H1 (cell line): ENCODE results near the gene SPINT2. TPM values are rescaled to one million over a fixed set of nuclear protein-coding genes. Genes with fewer than 3 reads are reported as not detected.

Experiments
- CTCF ChIA-PET: fragments of 300-600 bp; sonication (Branson Sonifier 250); formaldehyde crosslinking; loops from one replicate; lab custom pipeline; 2021; ENCODE audit not compliant: partially characterized antibody; lab: Charles Lee
- POLR2A ChIA-PET: fragments of 300-600 bp; sonication (Branson Sonifier 250); formaldehyde crosslinking; loops from one replicate; lab custom pipeline; 2021; ENCODE audit warnings: inconsistent platforms; ENCODE audit not compliant: partially characterized antibody; lab: Charles Lee
- DNase-seq, 2 experiments: peaks; one replicate each; pipeline versions ENCODE4 v3.0.0 to v3.0.0-alpha.2; 2010 to 2022; ENCODE audit warnings: low spot score in 2 of 2, low read depth in 1 of 2, mixed read lengths in 1 of 2
- FAIRE-seq: peaks from 2 replicates; lab custom pipeline; 2011; peaks lifted over from hg19 to GRCh38; lab: Jason Lieb, UNC
- H2AFZ ChIP-seq: 2 replicates; pipeline ENCODE4 v1.8.1; 2012; ENCODE audit warnings: low read length, inconsistent platforms
- H2AK5ac ChIP-seq: 2 replicates; pipeline ENCODE4 v1.6.1; 2013; ENCODE audit warnings: low read depth, low read length
- H2BK120ac ChIP-seq: replicated peaks from 2 replicates; pipeline ENCODE3; 2013; ENCODE audit warnings: low read depth, low read length, inconsistent platforms
- H2BK12ac ChIP-seq: 2 replicates; pipeline ENCODE4 v1.6.1; 2013; ENCODE audit warnings: low read depth, low read length
- H2BK15ac ChIP-seq: 2 replicates; pipeline ENCODE4 v1.6.1; 2013; ENCODE audit warnings: low read length
- H2BK20ac ChIP-seq: 2 replicates; pipeline ENCODE4 v1.6.1; 2013; ENCODE audit warnings: low read length
- H2BK5ac ChIP-seq: 2 replicates; pipeline ENCODE4 v1.6.1; 2013; ENCODE audit warnings: low read depth, low read length
- H3K14ac ChIP-seq: 2 replicates; pipeline ENCODE4 v1.6.1; 2013; ENCODE audit warnings: inconsistent platforms; ENCODE audit not compliant: insufficient read length
- H3K18ac ChIP-seq: 2 replicates; pipeline ENCODE4 v1.6.1; 2013; ENCODE audit warnings: low read length; ENCODE audit errors: extremely low read depth
- H3K23ac ChIP-seq: 2 replicates; pipeline ENCODE4 v1.6.1; 2013; ENCODE audit warnings: inconsistent platforms; ENCODE audit not compliant: insufficient read length
- H3K23me2 ChIP-seq: 2 replicates; pipeline ENCODE4 v1.6.1; 2013; ENCODE audit warnings: low read depth, low read length
- H3K27ac ChIP-seq: 2 replicates; pipeline ENCODE4 v1.6.1; 2011; ENCODE audit warnings: low read depth, low read length, inconsistent platforms
- H3K27me3 ChIP-seq, 4 experiments: replicated peaks in 1 of 4; 1 replicate in 1 of 4; 2 replicates in 3 of 4; pipeline versions ENCODE4 v1.6.1 to v1.8.1; 2011 to 2013; ENCODE audit warnings: low read length in 3 of 4, mild to moderate bottlenecking in 3 of 4, inconsistent platforms in 2 of 4, mixed read lengths in 2 of 4, moderate library complexity in 1 of 4; ENCODE audit not compliant: control insufficient read depth in 3 of 4, insufficient read depth in 3 of 4; ENCODE audit errors: extremely low read depth in 1 of 4
- H3K36me3 ChIP-seq, 4 experiments: 2 replicates each; pipeline versions ENCODE4 v1.6.1 to v1.8.1; 2011 to 2013; ENCODE audit warnings: mild to moderate bottlenecking in 4 of 4, low read length in 3 of 4, moderate library complexity in 2 of 4, control low read depth in 1 of 4, inconsistent platforms in 1 of 4; ENCODE audit not compliant: insufficient read depth in 4 of 4, control insufficient read depth in 2 of 4
- H3K4ac ChIP-seq: replicated peaks from 2 replicates; pipeline ENCODE3; 2013; ENCODE audit warnings: low read length, low read depth, mixed read lengths, inconsistent platforms; ENCODE audit not compliant: insufficient read length
- H3K4me1 ChIP-seq, 4 experiments: replicated peaks in 1 of 4; 1 replicate in 1 of 4; 2 replicates in 3 of 4; pipeline versions ENCODE4 v1.6.1 to v1.8.1; 2011 to 2013; ENCODE audit warnings: low read length in 3 of 4, inconsistent platforms in 2 of 4, mixed read lengths in 1 of 4; ENCODE audit not compliant: insufficient read depth in 4 of 4, control insufficient read depth in 3 of 4
- H3K4me2 ChIP-seq, 2 experiments: 2 replicates each; pipeline versions ENCODE4 v1.6.1 to v1.8.1; 2011 to 2013; ENCODE audit warnings: low read depth in 2 of 2, low read length in 2 of 2, control low read depth in 1 of 2, inconsistent platforms in 1 of 2, mild to moderate bottlenecking in 1 of 2; ENCODE audit not compliant: insufficient read depth in 1 of 2
- H3K4me3 ChIP-seq, 4 experiments: fragments of 200-600, 300-600 bp in 1 of 4; sonication (generic), shearing (Covaris generic), sonication (Bioruptor Twin) in 1 of 4; 2 replicates each; pipeline versions ENCODE4 v1.5.1 to v1.8.1; 2011 to 2016; ENCODE audit warnings: low read length in 4 of 4, low read depth in 3 of 4, control low read depth in 2 of 4, inconsistent platforms in 2 of 4, mild to moderate bottlenecking in 2 of 4, mixed read lengths in 1 of 4, moderate library complexity in 1 of 4; ENCODE audit not compliant: insufficient read depth in 2 of 4; ENCODE audit errors: extremely low read depth in 1 of 4
- H3K56ac ChIP-seq: replicated peaks from 2 replicates; pipeline ENCODE3; 2013; ENCODE audit warnings: low read depth, mild to moderate bottlenecking, mixed read lengths, low read length, inconsistent platforms; ENCODE audit not compliant: insufficient read length
- H3K79me1 ChIP-seq: 2 replicates; pipeline ENCODE4 v1.6.1; 2013; ENCODE audit warnings: low read depth, low read length, control low read depth
- H3K79me2 ChIP-seq, 2 experiments: 2 replicates each; pipeline versions ENCODE4 v1.6.1 to v1.8.1; 2012 to 2013; ENCODE audit warnings: low read length in 2 of 2, mild to moderate bottlenecking in 2 of 2, inconsistent platforms in 1 of 2; ENCODE audit not compliant: insufficient read depth in 2 of 2, control insufficient read depth in 1 of 2
- H3K9ac ChIP-seq, 4 experiments: replicated peaks in 1 of 4; 1 replicate in 1 of 4; 2 replicates in 3 of 4; pipeline versions ENCODE4 v1.6.1 to v1.8.1; 2011 to 2013; ENCODE audit warnings: low read depth in 3 of 4, low read length in 3 of 4, control low read depth in 2 of 4, mild to moderate bottlenecking in 2 of 4, moderate library complexity in 2 of 4, inconsistent platforms in 1 of 4; ENCODE audit errors: extremely low read depth in 1 of 4
- H3K9me3 ChIP-seq, 2 experiments: 2 replicates each; pipeline versions ENCODE4 v1.6.1 to v1.8.1; 2012 to 2013; ENCODE audit warnings: mild to moderate bottlenecking in 2 of 2, moderate library complexity in 2 of 2, control low read depth in 1 of 2, inconsistent platforms in 1 of 2, low read depth in 1 of 2, low read length in 1 of 2, mixed read lengths in 1 of 2; ENCODE audit not compliant: insufficient read depth in 2 of 2
- H4K20me1 ChIP-seq, 2 experiments: replicated peaks in 1 of 2; 2 replicates each; pipeline versions ENCODE3 to v1.8.1; 2011 to 2013; ENCODE audit warnings: inconsistent platforms in 2 of 2, low read length in 2 of 2, mild to moderate bottlenecking in 1 of 2; ENCODE audit not compliant: insufficient read depth in 2 of 2, control insufficient read depth in 1 of 2
- H4K5ac ChIP-seq: 2 replicates; pipeline ENCODE4 v1.6.1; 2013; ENCODE audit warnings: low read length, low read depth, mixed read lengths, inconsistent platforms; ENCODE audit not compliant: insufficient read length
- H4K8ac ChIP-seq: 2 replicates; pipeline ENCODE4 v1.8.0; 2013; ENCODE audit warnings: mild to moderate bottlenecking, moderate library complexity, low read length, inconsistent platforms; ENCODE audit not compliant: insufficient read depth; ENCODE audit errors: extremely low read depth
- H4K91ac ChIP-seq: replicated peaks from 2 replicates; pipeline ENCODE3; 2013; ENCODE audit warnings: low read length, mixed read lengths, inconsistent platforms; ENCODE audit not compliant: insufficient read length
- ASH2L ChIP-seq: fragments of 200-600, 300-600 bp; sonication (generic); IDR thresholded peaks from one replicate; pipeline ENCODE4 v1.7.1; 2017; ENCODE audit warnings: low read length
- ATF3 ChIP-seq: IDR thresholded peaks from 2 replicates; pipeline ENCODE4 v1.6.1; 2011; ENCODE audit warnings: low read depth, mild to moderate bottlenecking, low read length; ENCODE audit not compliant: insufficient read depth
- BACH1 ChIP-seq: IDR thresholded peaks from 2 replicates; pipeline ENCODE4 v1.6.1; 2012; ENCODE audit warnings: low read length, improper control_type of control experiment
- E2F6 ChIP-seq: IDR thresholded peaks from 2 replicates; pipeline ENCODE4 v1.6.1; 2012; ENCODE audit warnings: inconsistent platforms
- EZH2 ChIP-seq: fragments of 200-600 bp; sonication (generic); IDR thresholded peaks from 2 replicates; pipeline ENCODE4 v1.7.1; 2012; ENCODE audit warnings: low read depth, mild to moderate bottlenecking, moderate library complexity, low read length, inconsistent platforms; ENCODE audit not compliant: severe bottlenecking
- GABPA ChIP-seq: IDR thresholded peaks from 2 replicates; pipeline ENCODE4 v1.6.1; 2011; ENCODE audit warnings: mild to moderate bottlenecking, low read length, moderate library complexity, borderline replicate concordance; ENCODE audit not compliant: insufficient read depth
- KDM4A ChIP-seq: IDR thresholded peaks from one replicate; pipeline ENCODE4 v1.7.1; 2012; ENCODE audit warnings: low read depth, mild to moderate bottlenecking, moderate library complexity, low read length, inconsistent platforms; ENCODE audit not compliant: severe bottlenecking
- KDM5A ChIP-seq: fragments of 200-600 bp; IDR thresholded peaks from 2 replicates; pipeline ENCODE4 v1.7.1; 2012; ENCODE audit warnings: mild to moderate bottlenecking, low read length, inconsistent platforms, mixed read lengths
- NANOG ChIP-seq: IDR thresholded peaks from 2 replicates; pipeline ENCODE4 v1.6.1; 2011; ENCODE audit warnings: low read length, low read depth, mild to moderate bottlenecking, inconsistent platforms; ENCODE audit not compliant: insufficient read depth, poor library complexity, severe bottlenecking
- WGBS, 2 experiments: shearing (Covaris generic) in 1 of 2; methylation state at CpG; one replicate each; pipeline versions ENCODE4 v1.1.6 to v1.1.7; 2013 to 2015; ENCODE audit warnings: low lambda C conversion rate in 2 of 2, mixed read lengths in 2 of 2, inconsistent platforms in 1 of 2, low coverage in 1 of 2, missing lambda C conversion rate in 1 of 2; ENCODE audit not compliant: insufficient replicate concordance in 2 of 2, insufficient coverage in 1 of 2, insufficient read length in 1 of 2; ENCODE audit errors: extremely low coverage in 1 of 2, missing lambda C conversion rate in 1 of 2; 5-methylcytosine and 5-hydroxymethylcytosine counted together
- polyA plus RNA-seq, 7 experiments: library from polyadenylated mRNA; depleted of rRNA in 3 of 7; stranded (reverse) in 5 of 7; unstranded in 2 of 7; fragments of >200 nt in 5 of 7; fragments of 200-250 nt in 2 of 7; gene quantifications; 1 replicate in 5 of 7; 2 replicates in 1 of 7; 4 replicates in 1 of 7; pipeline versions ENCODE4 v1.2.1 to v1.2.3, GENCODE V29; 2011 to 2013; ENCODE audit warnings: missing spikeins in 2 of 7, mixed read lengths in 2 of 7
- total RNA-seq: library from RNA; stranded (reverse); fragmentation: NEBNext Ultra II Directional; extraction: Animal tissue kit (Norgen Biotek cat#: 25700); gene quantifications from 2 replicates; pipeline ENCODE4 v1.2.1, GENCODE V29; 2021

The SPINT2 gene
- total and polyA plus RNA-seq, 2 of the 8 experiments (the other 6 are each of a cell fraction or from before 2014, with no cell fraction given): 294 to 296 TPM

GRCh38 chr19:38273499-38273898 lies 9.1 kb downstream of the SPINT2 start:
- Histone ChIP-seq H3K56ac (no peak overlapping the region), H3K36me3 (peaks cover 0 to 4% (median 2%) of the 10 kb centered on the region in 4 experiments; a peak in 1 of 8 replicates), H2BK5ac (no peak overlapping the region), H3K9ac (no peak overlapping the region), H3K79me1 (peaks cover 18% of the 10 kb centered on the region), H3K18ac (no peak overlapping the region), H3K23ac (no peak overlapping the region), H3K14ac (no peak overlapping the region), H4K5ac (no peak overlapping the region), H3K27ac (no peak overlapping the region), H3K27me3 (no peaks in the 10 kb centered on the region), H4K91ac (no peak overlapping the region), H2BK120ac (no peak overlapping the region), H3K4me3 (no peak overlapping the region), H2AK5ac (no peak overlapping the region), H3K4me1 (no peaks in the 10 kb centered on the region; a peak in 1 of 7 replicates), H3K4ac (no peak overlapping the region), H3K79me2 (peaks cover 16 to 93% of the 10 kb centered on the region in 2 experiments), H2BK20ac (no peak overlapping the region), H2AFZ (no peak overlapping the region), H3K9me3 (no peaks in the 10 kb centered on the region), H3K4me2 (no peak overlapping the region), H2BK15ac (no peak overlapping the region), H2BK12ac (no peak overlapping the region), H3K23me2 (no peaks in the 10 kb centered on the region), H4K8ac (no peak overlapping the region), H4K20me1 (peaks cover 15 to 20% of the 10 kb centered on the region in 2 experiments)
- FAIRE-seq (no peak), DNase-seq (no peak)
- ChIA-PET CTCF (interaction anchor here (0.9 to 8.6 kb wide), 2 partner anchors 8 to 30 kb away, joined by 5 to 84 read pairs; no protein-coding TSS in a partner anchor), POLR2A (interaction anchor here (1.2 kb wide), 1 partner anchor 9 kb away, joined by 3 read pairs; the partner anchor contains the start of gene SPINT2)
- TF ChIP-seq ATF3: no peak
- TF ChIP-seq EZH2: no peak
- no peak for TF ChIP-seq KDM4A
- no peak for TF ChIP-seq ASH2L
- no peak for TF ChIP-seq KDM5A
- no peak for TF ChIP-seq NANOG
- no peak for TF ChIP-seq BACH1
- TF ChIP-seq E2F6: no peak
- no peak for TF ChIP-seq GABPA
- 80% methylated on average over 2 of the region's 2 CpGs; no CpG with 5 or more reads in 1 of the 2 experiments for WGBS, 2 experiments
